M059J (cell line): ENCODE measurements around the gene BRIP1. TPM values are rescaled to one million over a fixed set of nuclear protein-coding genes. Genes with fewer than 3 reads are reported as not detected.
"Not testable (repeated sequence)": the region's sequence is repeated elsewhere in the genome, so short reads cannot be mapped to it uniquely, and the experiment has no call there.

Experiments used
- DNase-seq: peaks from one replicate; pipeline ENCODE4 v3.0.0-alpha.2; 2012; ENCODE audit warnings: low read depth
- total RNA-seq: library from RNA; depleted of rRNA; stranded (reverse); fragments of >200 nt; shearing (Covaris generic); gene quantifications from 2 replicates; pipeline ENCODE4 v1.2.3, GENCODE V29; 2014

The BRIP1 gene
- total RNA-seq, 1 experiment from 2014 or later, result 20.8 TPM

DNA sequence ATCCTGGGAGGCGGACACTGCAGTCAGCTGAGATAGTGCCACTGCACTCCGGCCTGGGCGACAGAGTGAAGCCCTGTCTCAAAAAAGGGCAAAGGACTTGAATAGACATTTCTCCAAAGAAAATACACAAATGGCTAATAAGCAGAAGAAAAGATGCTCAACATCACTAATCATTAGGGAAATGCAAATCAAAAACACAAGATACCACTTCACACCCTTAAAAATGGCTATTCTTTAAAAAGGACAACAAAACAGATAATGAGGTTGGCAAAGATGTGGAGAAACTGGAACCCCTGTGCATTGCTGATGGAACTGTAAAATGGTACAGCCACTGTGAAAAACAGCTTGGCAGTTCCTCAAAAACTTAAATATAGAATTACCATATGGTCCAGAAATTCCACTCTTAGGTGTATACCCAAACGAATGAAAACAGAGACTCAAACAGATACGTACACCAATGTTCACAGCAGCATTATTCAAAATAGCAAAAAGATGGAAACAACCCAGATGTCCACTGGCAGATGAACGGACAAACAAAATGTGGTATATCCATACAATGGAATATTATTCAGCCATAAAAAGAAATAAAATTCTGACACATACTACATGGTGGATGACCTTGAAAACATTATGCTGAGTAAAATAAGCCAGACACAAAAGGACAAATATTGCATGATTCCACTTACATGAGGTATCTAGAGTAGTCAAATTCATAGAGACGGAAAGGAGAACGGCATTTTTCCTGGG lies 35.5 kb downstream of the BRIP1 start:
- no peak for DNase-seq

DNA sequence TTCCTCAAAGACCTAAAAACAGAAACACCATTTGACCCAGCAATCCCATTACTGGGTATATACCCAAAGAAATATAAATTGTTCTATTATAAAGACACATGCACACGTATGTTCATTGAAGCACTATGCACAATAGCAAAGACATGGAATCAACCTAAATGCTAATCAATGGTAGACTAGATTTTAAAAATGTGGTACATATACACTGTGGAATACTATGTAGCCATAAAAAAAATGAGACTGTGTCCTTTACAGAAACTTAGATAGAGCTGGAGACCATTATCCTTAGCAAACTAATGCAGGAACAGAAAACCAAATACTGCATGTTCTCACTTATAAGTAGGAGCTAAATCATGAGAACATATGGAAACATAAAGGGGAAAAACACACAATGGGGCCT lies 36.5 kb downstream of the BRIP1 start:
- not testable (repeated sequence) for DNase-seq

DNA sequence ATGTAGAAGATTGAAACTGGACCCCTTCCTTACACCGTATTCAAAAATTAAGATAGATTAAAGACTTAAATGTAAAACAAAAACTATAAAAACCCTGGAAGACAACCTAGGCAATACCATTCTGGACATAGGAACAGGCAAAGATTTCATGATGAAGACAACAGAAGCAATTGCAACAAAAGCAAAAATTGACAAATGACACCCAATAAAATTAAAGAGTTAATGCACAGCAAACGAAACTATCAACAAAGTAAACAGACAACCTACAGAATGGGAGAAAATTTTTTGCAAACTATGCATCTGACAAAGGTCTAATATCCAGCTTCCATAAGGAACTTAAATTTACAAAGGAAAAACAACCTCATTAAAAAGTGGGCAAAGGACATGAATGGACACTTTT lies 37.1 kb downstream of the BRIP1 start:
- not testable (repeated sequence) for DNase-seq

DNA sequence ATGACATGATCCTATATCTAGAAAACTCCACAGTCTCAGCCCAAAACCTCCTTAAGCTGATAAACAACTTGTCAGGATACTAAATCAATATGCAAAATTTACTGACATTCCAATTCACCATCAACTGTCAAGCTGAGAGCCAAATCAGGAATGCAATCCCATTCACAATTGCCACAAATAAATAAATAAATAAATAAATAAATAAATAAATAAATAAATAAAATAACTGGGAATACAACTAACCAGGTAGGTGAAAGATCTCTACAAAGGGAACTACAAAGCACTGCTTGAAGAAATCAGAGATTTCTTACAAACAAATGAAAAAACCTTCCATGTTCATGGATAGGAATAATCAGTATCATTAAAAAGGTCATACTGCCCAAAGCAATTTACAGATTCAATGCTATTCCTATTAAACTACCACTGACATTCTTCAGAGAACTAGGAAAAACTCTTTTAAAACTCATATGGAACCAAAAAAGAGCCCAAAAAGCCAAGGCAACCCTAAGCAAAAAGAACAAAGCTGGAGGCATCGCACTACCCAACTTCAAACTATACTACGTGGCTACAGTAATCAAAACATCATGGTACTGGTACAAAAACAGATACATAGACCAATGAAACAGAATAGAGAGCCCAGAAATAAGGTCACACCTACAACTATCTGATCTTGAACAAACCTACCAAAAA lies 37.7 kb downstream of the BRIP1 start:
- DNase-seq, result no peak

DNA sequence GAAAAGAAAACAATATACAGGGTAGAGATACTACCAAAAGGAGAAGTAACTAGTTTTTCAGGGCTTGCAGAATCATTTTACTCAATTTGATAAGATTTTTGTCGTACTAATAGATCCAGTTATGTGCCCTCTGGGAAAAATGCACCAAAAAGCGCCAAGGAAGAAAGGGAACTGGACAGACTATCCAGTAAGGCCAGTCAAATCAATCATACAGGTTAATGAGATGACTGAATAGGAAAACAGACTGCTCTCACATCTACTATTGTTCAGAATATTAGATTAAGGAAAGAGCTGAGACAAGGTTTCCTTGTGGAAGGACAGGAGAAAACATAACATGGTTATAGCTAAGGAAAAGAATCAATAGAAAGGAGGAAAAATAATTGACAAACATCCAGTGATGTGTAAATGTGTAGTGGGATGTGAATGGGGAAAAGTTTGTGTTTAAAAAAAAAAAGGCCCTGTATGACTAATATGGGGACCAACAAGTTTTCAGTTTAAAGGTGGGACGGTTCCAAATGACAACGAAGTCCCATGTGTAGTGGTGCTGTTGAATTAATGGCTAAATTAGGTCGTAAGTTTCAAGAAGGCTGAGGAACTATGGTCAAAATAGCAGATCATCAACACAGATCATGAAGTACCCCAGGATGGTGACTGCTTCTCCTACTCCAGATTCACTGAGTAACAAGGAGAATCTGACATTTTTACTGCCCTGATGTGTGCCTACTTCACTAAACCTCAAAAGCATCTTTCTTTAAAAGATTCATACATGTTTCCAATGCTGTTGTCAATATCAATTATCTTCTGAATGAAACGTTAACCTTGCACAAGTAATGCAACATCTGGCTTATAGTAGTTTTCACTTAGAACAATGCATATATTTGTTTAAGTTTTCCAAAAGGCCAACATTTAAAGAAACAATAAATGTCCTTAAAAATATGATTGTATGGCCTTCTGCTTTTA lies 40.7 kb downstream of the BRIP1 start:
- DNase-seq, result no peak

DNA sequence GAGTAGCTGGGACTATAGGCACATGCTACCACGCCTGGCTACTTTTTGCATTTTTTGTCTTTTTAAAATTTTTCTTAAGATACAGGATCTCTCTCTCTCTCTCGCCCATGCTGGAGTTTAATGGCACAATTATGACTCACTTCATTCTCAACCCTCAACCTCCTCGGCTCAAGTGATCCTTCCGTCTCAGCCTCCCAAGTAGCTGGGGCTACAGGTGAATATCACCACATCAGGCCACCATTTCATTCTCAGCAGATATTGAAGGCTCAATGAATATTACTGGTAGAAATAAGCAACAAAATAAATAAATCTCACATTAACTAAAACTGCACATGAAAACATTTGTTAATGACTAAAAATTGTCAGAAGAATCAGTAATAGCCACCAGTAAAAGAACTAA lies 41.7 kb downstream of the BRIP1 start:
- no peak for DNase-seq

DNA sequence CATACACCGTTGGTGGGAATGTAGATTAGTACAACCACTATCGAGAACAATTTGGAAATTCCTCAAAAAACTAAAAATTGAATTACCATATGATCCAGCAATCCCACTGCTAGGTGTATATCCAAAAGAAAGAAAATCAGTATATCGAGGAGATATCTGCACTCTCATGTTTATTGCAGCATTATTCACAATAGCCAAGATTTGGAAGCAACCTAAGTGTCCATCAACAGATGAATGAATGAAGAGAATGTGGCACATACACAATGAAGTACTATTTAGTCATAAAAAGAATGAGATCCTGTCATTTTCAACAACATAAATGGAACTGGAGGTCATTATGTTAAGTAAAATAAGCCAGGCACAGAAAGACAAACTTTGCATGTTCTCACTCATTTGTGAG lies 44.1 kb downstream of the BRIP1 start:
- DNase-seq, result not testable (repeated sequence)

DNA sequence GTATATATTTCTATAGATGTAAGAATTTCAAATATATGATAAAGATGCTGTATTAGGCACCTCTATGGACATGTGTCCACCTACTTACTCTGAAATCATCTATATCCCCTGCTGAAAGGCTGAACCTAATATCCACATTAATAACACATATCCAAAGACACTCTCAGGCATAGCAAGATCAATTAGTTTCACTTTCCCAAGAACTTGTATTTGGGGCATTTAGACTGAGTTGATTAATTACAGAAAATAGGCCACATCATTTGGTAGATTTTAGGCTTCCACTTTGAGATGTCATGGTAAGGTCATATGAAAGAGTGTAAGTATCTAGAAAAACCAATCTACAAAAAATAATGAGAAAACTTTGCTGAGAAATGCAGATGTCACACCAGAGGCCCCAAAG lies 45.1 kb downstream of the BRIP1 start:
- no peak for DNase-seq

DNA sequence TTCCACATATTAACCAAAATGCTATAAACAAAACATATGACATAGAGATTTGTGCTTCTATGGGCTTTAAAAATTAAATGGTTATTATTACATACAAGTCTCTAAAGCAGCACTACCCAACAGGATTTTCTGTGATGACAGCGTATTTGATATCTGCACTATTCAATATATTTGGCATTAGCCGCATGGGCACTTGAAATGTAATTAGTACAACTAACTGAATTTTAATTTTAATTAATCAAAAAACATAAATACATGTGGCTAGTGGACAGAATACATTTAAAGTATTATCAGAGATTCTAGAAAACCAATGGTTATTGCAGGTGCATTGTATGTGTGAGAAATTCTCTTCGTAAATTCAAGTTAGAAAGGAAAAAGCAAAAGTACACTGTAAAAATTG lies 45.9 kb downstream of the BRIP1 start:
- DNase-seq, result no peak

DNA sequence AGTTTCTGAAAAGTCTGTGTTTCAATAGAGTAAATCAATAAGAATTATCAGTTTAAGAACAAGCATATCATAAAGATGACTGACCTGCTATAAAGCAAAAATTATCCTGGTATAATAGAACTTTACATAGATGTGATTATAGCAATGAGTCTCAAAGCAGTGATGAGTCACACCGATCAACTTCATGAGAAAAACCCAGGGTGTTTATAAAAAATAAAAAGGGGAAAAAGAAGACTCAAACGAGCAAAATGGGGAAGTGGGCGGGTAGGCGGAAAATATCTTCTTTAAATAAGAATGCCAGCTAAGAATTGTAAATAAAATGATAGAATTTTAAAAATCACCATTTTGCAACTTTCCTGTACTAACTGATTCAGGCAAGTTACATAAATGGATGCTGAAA lies 46.8 kb downstream of the BRIP1 start:
- no peak for DNase-seq

DNA sequence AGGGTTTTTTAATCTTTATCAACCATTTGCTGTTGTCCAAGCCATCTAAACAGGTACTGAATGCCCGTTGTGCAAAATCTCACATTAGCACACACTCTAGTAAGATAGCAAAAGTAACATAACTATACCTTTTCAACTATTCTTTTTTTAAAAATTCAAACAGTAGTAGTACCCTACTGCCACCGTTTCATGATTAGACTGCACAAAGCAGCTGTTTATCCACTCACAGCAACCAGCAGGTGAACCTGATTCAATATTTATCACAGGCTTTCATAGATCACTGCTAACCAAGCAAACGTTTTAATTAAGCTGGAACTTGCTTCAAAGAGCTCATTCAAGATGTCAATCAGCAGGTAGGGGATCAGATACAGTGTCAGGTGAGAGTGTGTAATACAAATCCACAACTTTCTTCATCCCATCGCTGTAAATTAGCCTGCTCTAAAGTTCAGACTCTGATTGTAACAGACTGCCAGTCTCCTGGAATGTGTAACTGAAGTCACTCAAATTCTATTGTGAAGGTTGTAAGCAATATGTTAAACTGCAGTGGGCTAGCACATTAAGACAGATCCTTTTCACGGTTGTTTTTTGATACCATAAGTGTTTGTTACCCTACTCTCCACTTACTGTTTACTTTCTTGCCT lies 47.3 kb downstream of the BRIP1 start:
- no peak for DNase-seq

DNA sequence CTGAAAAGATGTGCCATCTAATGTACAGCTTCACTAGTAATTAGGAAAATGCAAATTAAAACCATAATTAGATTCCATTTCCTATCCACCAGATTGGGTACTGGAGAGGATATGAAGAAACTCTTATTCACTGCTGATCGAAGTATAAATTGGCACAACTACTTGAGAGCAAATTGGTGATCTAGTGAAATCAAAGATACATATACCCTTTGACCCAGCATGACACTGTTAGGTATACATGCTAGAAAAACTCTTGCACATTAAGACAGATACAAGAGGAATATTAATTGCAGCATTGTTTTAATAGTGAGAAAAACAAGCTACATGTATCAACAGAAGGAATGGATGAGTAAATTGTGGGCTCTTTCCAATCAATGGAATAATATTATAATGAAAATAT lies 48.8 kb downstream of the BRIP1 start:
- DNase-seq, result no peak

DNA sequence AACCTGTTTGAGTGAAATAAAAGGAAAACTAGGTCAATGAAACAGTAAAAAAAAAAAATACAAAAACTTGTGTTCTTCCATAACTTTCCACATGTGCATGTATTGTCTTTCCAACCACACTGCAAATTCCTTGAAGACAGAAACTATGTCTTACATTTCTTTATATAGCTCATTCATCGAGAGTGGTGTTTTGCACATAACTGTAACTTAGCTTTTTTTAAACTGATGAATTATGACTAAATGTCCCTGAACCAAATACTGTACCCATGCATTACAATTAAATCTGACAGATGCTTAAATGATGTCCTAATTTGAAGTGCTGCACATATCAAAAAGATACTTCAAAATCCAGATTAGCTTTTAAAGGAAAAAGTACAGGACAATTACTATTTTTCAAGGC lies 50.1 kb downstream of the BRIP1 start:
- no peak for DNase-seq

DNA sequence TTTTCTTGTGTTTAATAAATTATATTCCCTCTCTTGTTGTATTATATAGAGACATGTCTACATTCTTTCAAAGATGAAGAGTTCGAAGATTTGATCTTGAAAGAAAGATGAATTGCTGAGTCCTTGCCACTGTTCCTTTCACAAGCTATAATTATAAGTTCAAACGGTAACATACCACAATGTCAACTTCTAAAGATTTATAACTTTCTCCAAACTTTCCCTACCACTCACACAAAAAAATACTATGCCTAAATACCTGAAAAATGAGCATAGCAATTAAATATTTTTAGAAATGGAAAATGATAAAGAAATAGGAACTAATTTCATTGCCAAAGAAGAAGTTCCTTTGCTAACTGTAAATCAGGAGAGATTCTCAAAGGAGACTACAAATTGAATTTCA lies 50.6 kb downstream of the BRIP1 start:
- DNase-seq, result no peak

DNA sequence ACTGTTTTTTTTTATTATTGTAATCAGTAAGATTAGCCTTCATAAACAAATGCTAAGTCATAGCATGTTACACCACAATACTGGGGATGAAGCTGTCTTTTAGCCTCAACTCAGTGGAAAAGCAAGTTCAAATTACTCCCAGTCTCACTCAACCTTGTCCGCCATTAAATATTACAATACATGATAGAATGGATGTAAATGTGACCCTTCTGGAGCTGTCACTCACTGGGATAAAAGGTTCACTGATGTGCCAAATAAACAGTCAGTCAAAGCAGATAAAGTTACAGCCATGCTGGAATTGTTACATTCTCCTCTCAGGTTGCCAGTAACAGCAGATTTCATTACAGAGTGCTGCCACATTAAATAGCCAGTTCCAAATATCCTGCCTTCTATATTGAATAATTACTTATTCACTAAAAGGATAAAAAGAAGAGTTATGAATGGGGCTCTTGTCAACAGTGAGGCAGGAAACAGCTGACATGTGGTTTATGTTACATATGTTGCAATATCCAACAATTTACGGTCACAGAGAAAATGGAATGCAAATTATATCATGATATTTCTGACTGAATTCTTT lies 53.4 kb downstream of the BRIP1 start:
- DNase-seq, result peak; percentile 26

DNA sequence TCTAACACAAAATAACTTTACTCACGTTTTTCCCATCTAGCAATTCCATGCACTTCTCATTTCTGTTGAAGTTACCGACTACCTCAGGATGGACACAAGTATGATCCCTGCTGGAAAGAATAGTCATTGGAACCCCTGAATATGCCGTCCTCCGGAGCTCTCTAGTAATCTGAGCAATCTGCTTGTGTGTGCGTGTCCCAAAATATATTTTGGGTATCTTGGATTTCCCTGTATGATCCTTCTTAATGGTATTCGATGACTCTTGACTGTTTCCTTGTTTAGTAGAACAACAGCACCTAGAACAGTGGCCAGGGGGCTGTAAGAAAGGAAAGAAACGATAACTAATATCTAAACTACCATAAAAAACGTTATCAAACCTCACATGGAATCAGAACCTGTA lies 54.9 kb downstream of the BRIP1 start:
- DNase-seq, result no peak

DNA sequence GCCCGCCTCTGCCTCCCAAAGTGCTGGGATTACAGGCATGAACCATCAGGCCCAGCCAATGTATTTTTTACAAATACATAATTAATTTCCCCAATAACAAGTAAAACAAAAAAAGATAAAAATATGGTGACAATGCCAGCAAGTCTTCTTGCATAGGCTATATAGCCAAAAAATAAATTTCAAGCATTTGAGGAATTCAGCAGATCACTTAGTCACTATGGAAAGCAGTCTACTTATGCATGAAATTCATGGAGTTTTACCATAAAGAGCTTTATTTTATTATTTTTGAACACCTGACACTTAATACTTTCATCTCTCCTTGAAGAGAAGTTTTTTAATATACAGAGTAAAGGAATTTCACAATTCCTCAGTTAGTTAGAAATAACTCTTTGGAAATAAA lies 56.4 kb downstream of the BRIP1 start:
- no peak for DNase-seq

DNA sequence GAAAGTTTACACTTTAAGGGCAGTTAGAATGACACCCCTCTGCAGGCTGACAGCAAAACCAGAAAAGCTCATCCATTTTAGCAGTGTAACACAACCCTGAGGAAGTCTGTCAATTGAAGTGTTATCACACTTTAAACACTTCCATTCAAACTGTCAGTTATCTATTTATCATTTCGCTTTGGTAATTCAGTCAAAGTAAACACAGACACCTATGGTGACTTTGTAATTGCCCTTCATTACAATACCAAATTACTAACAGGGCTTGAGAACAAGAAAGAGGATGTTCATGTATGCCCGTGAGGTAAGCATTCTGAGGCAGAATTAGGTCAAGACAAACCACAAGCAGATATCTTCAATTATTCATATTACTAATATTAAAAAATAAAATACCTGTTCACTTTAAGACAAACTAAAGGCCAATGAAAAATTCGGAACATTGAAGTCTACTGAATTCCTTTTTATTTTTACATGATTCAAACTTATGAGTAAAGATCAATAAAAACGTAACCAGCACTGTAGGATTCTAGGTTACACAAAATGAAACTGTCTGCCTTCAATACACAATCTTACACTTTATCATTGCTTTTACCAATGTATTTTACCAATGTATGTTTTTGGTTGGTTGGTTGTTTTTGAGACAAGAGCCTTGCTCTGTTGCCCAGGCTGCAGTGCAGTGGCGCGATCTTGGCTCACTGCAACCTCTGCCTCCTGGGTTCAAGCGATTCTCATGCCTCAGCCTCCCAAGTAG lies 57.1 kb downstream of the BRIP1 start:
- DNase-seq, result no peak

DNA sequence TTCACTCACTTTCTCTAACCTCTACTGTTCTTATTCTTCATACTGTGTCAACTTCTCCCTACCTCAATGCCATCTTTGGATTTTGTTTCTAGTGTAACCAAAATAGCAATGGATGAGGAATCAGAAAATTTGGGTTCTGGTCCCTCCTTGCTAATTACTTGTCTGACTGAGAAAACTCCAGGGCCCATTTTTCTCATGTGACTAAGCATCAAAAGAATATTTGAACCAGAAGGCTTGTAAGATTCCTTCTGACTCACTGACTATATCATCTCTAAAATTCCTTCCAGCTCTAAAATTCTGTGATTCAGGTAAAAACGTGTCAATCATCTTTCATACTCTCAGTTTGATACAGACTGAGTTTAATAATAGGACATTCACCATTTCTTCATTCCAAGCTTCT lies 57.9 kb downstream of the BRIP1 start:
- DNase-seq, result peak; percentile 71

DNA sequence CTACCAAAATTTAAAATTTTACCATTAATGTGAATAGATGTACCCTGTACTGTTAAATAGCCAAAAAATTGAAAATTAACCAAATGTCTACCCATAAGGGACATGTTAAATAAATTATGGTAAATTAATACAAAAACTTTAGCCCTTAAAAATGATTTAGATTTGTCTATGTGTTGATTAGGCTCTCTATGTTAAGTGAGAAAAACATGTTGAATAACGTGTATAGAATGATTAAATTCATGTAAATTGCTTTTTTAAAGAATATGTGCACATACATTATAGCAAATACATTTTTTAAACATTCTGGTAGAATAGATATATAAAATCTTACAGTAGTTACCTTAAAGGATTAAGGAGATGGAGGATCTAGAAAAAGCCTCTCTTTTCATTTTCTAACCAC lies 59.5 kb downstream of the BRIP1 start:
- DNase-seq, result no peak

DNA sequence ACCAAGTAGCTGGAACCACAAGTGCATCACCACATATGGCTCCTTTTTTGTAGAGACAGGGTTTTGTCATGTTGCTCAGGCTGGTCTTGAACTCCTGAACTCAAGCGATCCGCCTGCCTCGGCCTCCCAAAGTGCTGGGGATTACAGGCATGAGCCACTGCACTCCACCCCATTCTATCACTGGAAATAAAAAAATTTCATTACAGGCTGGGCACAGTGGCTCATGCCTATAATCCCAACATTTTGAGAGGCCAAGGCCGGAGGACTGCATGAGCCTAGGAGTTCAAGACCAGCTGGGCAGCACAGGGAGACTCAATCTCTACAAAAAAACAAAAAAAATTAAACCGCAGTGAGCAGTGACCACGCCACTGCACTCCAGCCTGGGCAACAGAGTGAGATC lies 60.1 kb downstream of the BRIP1 start:
- no peak for DNase-seq
